NK-92 (cell line): Measurements from ENCODE around the gene AP2M1.

Experiments
- DNase-seq: peaks from one replicate; lab custom pipeline; 2025; ENCODE audit not compliant: unreplicated experiment; lab: John Stamatoyannopoulos, UW

AP2M1 gene

GRCh38 chr3:184223946-184224345 is 49.3 kb downstream of the AP2M1 start:
- no peak for DNase-seq

GRCh38 chr3:184227481-184227935 is 52.9 kb downstream of the AP2M1 start:
- DNase-seq: no peak

GRCh38 chr3:184228376-184229137 is 53.9 kb downstream of the AP2M1 start:
- DNase-seq: no peak

GRCh38 chr3:184229394-184230080 is 54.9 kb downstream of the AP2M1 start, which contains the start of gene VWA5B2:
Gene VWA5B2, plus strand, starts transcription at chr3:184229585. Its CDS starts 944 bp downstream, at chr3:184230529.
- no peak for DNase-seq

GRCh38 chr3:184230081-184230602 is 55.5 kb downstream of the AP2M1 start:
- DNase-seq: no peak

GRCh38 chr3:184230603-184231528 is 56.2 kb downstream of the AP2M1 start:
- DNase-seq: no peak

- no peak for DNase-seq
Measured at GRCh38 chr3:184231671-184232070, 57.0 kb downstream of the AP2M1 start.

GRCh38 chr3:184233127-184233843 is 58.6 kb downstream of the AP2M1 start:
- DNase-seq: no peak
